SU-DHL-6 (cell line): ENCODE measurements around the gene CELA3B.
"Not testable (repeated sequence)": the region's sequence is repeated elsewhere in the genome, so short reads cannot be mapped to it uniquely, and the experiment has no call there.

ENCODE experiments used
- H2AFZ ChIP-seq: fragments of 200-600 bp; sonication (generic); 2 replicates; pipeline ENCODE4 v1.6.1; 2014; ENCODE audit warnings: low read depth, mild to moderate bottlenecking, moderate library complexity, mixed read lengths, antibody characterized with exemption, low read length; ENCODE audit not compliant: severe bottlenecking
- H3F3A ChIP-seq: fragments of 200-600 bp; shearing (Covaris generic); 2 replicates; pipeline ENCODE4 v1.6.0; 2016; ENCODE audit warnings: antibody characterized with exemption, mild to moderate bottlenecking; ENCODE audit not compliant: insufficient read depth
- H3K27ac ChIP-seq: fragments of 200-600 bp; sonication (generic); 2 replicates; pipeline ENCODE4 v1.5.1; 2016; ENCODE audit warnings: low read depth, mild to moderate bottlenecking, low read length, moderate library complexity, mixed read lengths
- H3K27me3 ChIP-seq: fragments of 200-600 bp; sonication (generic), shearing (Covaris generic); 2 replicates; pipeline ENCODE4 v1.6.0; 2014; ENCODE audit warnings: mild to moderate bottlenecking, low read length
- H3K36me3 ChIP-seq: fragments of 200-600 bp; sonication (generic); 2 replicates; pipeline ENCODE4 v1.6.1; 2014; ENCODE audit warnings: mild to moderate bottlenecking, low read length, mixed read lengths
- H3K4me2 ChIP-seq: fragments of 300-600, 200-600 bp; shearing (Covaris generic), sonication (generic); 2 replicates; pipeline ENCODE4 v1.6.0; 2014; ENCODE audit warnings: low read length, low read depth, mild to moderate bottlenecking; ENCODE audit not compliant: poor library complexity, severe bottlenecking
- H3K4me3 ChIP-seq: fragments of 200-600 bp; sonication (generic); 2 replicates; pipeline ENCODE4 v1.5.1; 2014; ENCODE audit warnings: antibody characterized with exemption, low read length, mild to moderate bottlenecking, mixed read lengths; ENCODE audit not compliant: insufficient read depth, poor library complexity, severe bottlenecking
- H3K79me2 ChIP-seq: fragments of 200-600 bp; sonication (generic); 2 replicates; pipeline ENCODE4 v1.6.1; 2014; ENCODE audit warnings: mild to moderate bottlenecking, low read length, moderate library complexity; ENCODE audit not compliant: insufficient read depth
- H3K9ac ChIP-seq: fragments of 200-600 bp; sonication (generic); 2 replicates; pipeline ENCODE4 v1.7.0; 2014; ENCODE audit warnings: mild to moderate bottlenecking, low read length
- H3K9me2 ChIP-seq: fragments of 200-600 bp; sonication (generic); replicated peaks from 2 replicates; pipeline ENCODE4 v1.6.1; 2014; ENCODE audit warnings: low read length; ENCODE audit not compliant: insufficient read depth
- H3K9me3 ChIP-seq: fragments of 200-600 bp; sonication (generic); 2 replicates; pipeline ENCODE4 v1.6.1; 2014; ENCODE audit warnings: low read length, mixed read lengths; ENCODE audit not compliant: insufficient read depth
- H4K20me1 ChIP-seq: fragments of 200-600 bp; sonication (generic); 2 replicates; pipeline ENCODE4 v1.6.1; 2014; ENCODE audit warnings: low read depth, mild to moderate bottlenecking, antibody characterized with exemption, low read length, moderate library complexity, mixed read lengths

The CELA3B gene

GRCh38 chr1:21975296-21975695, 1.5 kb upstream of the CELA3B start:
- H3K9me3 ChIP-seq = not testable (repeated sequence)

GRCh38 chr1:21978209-21978608, 1.4 kb downstream of the CELA3B start:
- not testable (repeated sequence) for H3K9me2 ChIP-seq, H4K20me1 ChIP-seq, H3K79me2 ChIP-seq, H2AFZ ChIP-seq, H3K4me2 ChIP-seq, H3K27ac ChIP-seq, H3K9ac ChIP-seq, H3F3A ChIP-seq, H3K27me3 ChIP-seq, H3K4me3 ChIP-seq, H3K36me3 ChIP-seq, H3K9me3 ChIP-seq

More at GRCh38 chr1:21975296-21975695, 1.5 kb upstream of the CELA3B start:
- H2AFZ ChIP-seq, H3F3A ChIP-seq, H3K27ac ChIP-seq, H3K4me3 ChIP-seq, H3K4me2 ChIP-seq, H3K27me3 ChIP-seq, H4K20me1 ChIP-seq, H3K9ac ChIP-seq, H3K36me3 ChIP-seq, H3K79me2 ChIP-seq, H3K9me2 ChIP-seq: not testable (repeated sequence)

- H3K36me3 ChIP-seq, H3F3A ChIP-seq, H3K27me3 ChIP-seq, H3K9me3 ChIP-seq, H3K9me2 ChIP-seq, H3K9ac ChIP-seq, H3K4me3 ChIP-seq, H3K27ac ChIP-seq, H3K4me2 ChIP-seq, H3K79me2 ChIP-seq, H4K20me1 ChIP-seq, H2AFZ ChIP-seq: not testable (repeated sequence)
Observed at GRCh38 chr1:21980515-21981220, 3.8 kb downstream of the CELA3B start.

GRCh38 chr1:21981253-21981652, 4.4 kb downstream of the CELA3B start:
- H3K27ac ChIP-seq, H3K9me3 ChIP-seq, H3K4me2 ChIP-seq, H3K9me2 ChIP-seq, H2AFZ ChIP-seq, H4K20me1 ChIP-seq, H3F3A ChIP-seq, H3K9ac ChIP-seq, H3K79me2 ChIP-seq, H3K36me3 ChIP-seq, H3K4me3 ChIP-seq, H3K27me3 ChIP-seq: not testable (repeated sequence)

- H3K79me2 ChIP-seq, H2AFZ ChIP-seq, H3K4me2 ChIP-seq, H3K36me3 ChIP-seq, H3F3A ChIP-seq, H4K20me1 ChIP-seq, H3K9me2 ChIP-seq, H3K9me3 ChIP-seq, H3K27ac ChIP-seq, H3K9ac ChIP-seq, H3K27me3 ChIP-seq, H3K4me3 ChIP-seq: not testable (repeated sequence)
Observed at GRCh38 chr1:21982122-21982521, 5.3 kb downstream of the CELA3B start.

GRCh38 chr1:21983539-21983938, 6.7 kb downstream of the CELA3B start:
- not testable (repeated sequence) for H3F3A ChIP-seq, H3K79me2 ChIP-seq, H3K4me3 ChIP-seq, H3K9me2 ChIP-seq, H3K27ac ChIP-seq, H3K9ac ChIP-seq, H3K9me3 ChIP-seq, H3K36me3 ChIP-seq, H3K27me3 ChIP-seq, H3K4me2 ChIP-seq, H4K20me1 ChIP-seq, H2AFZ ChIP-seq

GRCh38 chr1:21985893-21986292, 9.1 kb downstream of the CELA3B start:
- not testable (repeated sequence) for H3K9me2 ChIP-seq, H3K4me3 ChIP-seq, H3K9me3 ChIP-seq, H4K20me1 ChIP-seq, H3K27me3 ChIP-seq, H3K79me2 ChIP-seq, H3K9ac ChIP-seq, H3K36me3 ChIP-seq, H3F3A ChIP-seq, H2AFZ ChIP-seq, H3K4me2 ChIP-seq, H3K27ac ChIP-seq

- not testable (repeated sequence) for H3K4me2 ChIP-seq, H3K27me3 ChIP-seq, H3K27ac ChIP-seq, H3K9me2 ChIP-seq, H3K9me3 ChIP-seq, H3K4me3 ChIP-seq, H4K20me1 ChIP-seq, H3K9ac ChIP-seq, H2AFZ ChIP-seq, H3F3A ChIP-seq, H3K36me3 ChIP-seq, H3K79me2 ChIP-seq
Observed at GRCh38 chr1:21986386-21986785, 9.6 kb downstream of the CELA3B start.
